SK-N-MC (cell line): ENCODE data around the gene RIC3.

Source experiments
- EZH2 ChIP-seq: fragments of 200-600 bp; sonication (generic); IDR thresholded peaks from one replicate; pipeline ENCODE4 v1.6.1; 2017; ENCODE audit warnings: antibody characterized with exemption
- POLR2AphosphoS5 ChIP-seq: IDR thresholded peaks from 2 replicates; pipeline ENCODE4 v1.6.1; 2012; ENCODE audit warnings: mild to moderate bottlenecking, low read depth, low read length, borderline replicate concordance

DNA sequence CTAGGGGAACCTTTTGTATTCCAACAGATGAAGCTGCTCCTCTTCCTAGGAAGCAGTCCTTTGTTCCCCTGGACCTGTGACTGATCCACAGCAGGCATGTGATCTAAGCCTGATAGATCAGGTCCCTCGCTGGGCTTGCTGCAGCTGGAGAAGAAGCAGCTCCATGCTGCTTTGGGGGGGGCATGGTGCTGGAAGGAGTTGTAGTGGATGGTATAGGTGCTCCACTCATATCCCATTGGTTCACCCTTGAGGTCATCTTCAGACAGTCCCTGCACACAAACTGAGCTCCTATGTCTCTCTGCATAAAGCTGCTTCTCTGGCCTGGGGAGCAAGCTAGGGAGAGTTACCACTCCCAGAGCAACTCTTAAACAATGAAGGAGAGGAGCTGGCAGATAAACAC is 9.5 kb upstream of the RIC3 start:
- no peak for TF ChIP-seq EZH2
- TF ChIP-seq POLR2AphosphoS5 = no peak
